Mesodermal cell (in vitro differentiated cells): ENCODE measurements around the gene CD109.

Experiments used
- H3K27ac ChIP-seq: 2 replicates; pipeline ENCODE4 v1.7.0; 2013; ENCODE audit warnings: mild to moderate bottlenecking, low read depth, low read length, moderate library complexity; ENCODE audit not compliant: severe bottlenecking
- H3K36me3 ChIP-seq: 2 replicates; pipeline ENCODE4 v1.7.1; 2013; ENCODE audit warnings: mild to moderate bottlenecking, low read length, moderate library complexity; ENCODE audit not compliant: control insufficient read depth, insufficient read depth
- H3K4me1 ChIP-seq: one replicate; pipeline ENCODE4 v1.7.1; 2013; ENCODE audit warnings: mild to moderate bottlenecking, low read length; ENCODE audit not compliant: insufficient read depth, control insufficient read depth, poor library complexity, severe bottlenecking
- H3K4me3 ChIP-seq: 2 replicates; pipeline ENCODE4 v1.7.0; 2013; ENCODE audit warnings: low read length, control low read depth, mild to moderate bottlenecking; ENCODE audit not compliant: insufficient read depth, poor library complexity, severe bottlenecking; ENCODE audit errors: extremely low read depth
- H3K9me3 ChIP-seq: 2 replicates; pipeline ENCODE4 v1.7.1; 2013; ENCODE audit warnings: mild to moderate bottlenecking, low read length, moderate library complexity; ENCODE audit not compliant: control insufficient read depth
- WGBS, 2 experiments: methylation state at CpG; one replicate each; pipeline ENCODE4 v1.1.5; 2013; ENCODE audit warnings: missing lambda C conversion rate in 2 of 2; ENCODE audit not compliant: insufficient coverage in 2 of 2; 5-methylcytosine and 5-hydroxymethylcytosine counted together

CD109 gene

DNA sequence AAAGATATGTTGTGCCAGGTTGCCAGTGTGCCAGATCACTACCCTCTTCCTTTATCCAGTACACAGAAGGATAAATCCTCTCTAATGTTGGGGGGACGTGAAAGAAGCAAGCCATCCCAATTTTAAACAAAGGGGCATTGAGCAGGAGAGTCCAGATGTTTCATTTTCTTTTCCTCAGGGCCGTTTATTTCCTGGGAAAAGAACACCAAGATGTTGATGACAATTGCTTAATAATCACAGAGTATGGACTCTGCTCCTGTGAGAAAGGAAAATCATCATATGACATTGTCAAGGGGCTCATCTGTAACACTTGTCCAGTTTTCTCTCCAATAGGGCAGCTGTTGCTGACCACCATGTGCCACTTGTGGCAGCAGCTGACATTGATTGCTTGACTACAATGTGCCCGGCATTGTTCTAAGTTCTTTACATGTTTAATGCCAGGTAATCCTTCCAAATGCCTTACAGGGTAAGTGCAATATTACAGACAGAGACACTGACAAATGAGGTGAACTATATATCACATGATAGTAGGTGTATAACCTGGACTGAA lies 161.4 kb downstream of the CD109 start:
- H3K4me3 ChIP-seq, result no peak overlapping the region

DNA sequence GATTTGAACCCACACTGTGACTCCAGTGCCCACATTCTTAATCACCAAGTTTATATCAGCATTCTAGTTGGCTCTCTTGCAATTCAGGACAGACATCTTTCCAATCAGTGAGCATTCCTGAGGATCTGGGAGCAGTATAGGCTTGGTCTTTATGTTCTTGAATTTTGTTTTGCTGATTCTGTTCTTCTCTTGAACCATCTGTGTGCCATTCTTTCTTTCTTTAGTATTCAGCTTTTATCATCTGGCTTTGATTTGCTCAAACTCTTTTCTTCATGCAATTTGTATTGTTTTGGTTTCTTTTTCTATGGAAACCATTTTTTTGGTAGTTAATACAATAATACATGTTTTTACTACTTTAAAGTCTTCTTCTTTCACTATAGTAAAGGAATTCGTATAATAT lies 162.4 kb downstream of the CD109 start:
- WGBS, 2 experiments, result no CpG with 5 or more reads among the region's 1 CpG

More for the DNA sequence above, 161.4 kb downstream of the CD109 start:
- Histone ChIP-seq H3K27ac (no peak overlapping the region), H3K4me1 (no peaks in the 10 kb centered on the region), H3K36me3 (no peaks in the 10 kb centered on the region), H3K9me3 (no peaks in the 10 kb centered on the region)
- 76% methylated on average over 3 of the region's 3 CpGs; no CpG with 5 or more reads in 1 of the 2 experiments for WGBS, 2 experiments

DNA sequence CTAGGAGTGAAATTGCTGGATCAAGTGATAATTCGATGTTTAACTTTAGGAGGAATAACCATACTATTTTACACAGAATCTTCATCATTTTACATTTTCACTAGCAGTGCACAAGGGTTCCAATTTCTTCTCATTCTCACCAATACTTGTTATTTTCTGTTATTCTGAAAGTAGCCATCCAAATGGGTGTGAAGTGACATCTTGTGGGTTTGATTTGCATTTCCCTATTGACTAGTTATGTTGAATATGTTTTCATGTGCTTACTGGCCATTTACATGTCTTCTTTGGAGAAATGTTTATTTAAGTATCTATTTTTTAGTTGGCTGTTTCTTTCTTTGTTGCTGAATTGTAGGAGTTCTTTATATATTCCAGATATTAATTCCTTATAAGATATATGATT lies 164.3 kb downstream of the CD109 start:
- H3K9me3 ChIP-seq, result no peaks in the 10 kb centered on the region
- WGBS, 2 experiments, result no CpG with 5 or more reads among the region's 1 CpG
- no peaks in the 10 kb centered on the region for H3K36me3 ChIP-seq
- H3K27ac ChIP-seq, result no peak overlapping the region
- H3K4me1 ChIP-seq, result no peaks in the 10 kb centered on the region
- H3K4me3 ChIP-seq, result no peak overlapping the region

More for the DNA sequence above, 162.4 kb downstream of the CD109 start:
- no peaks in the 10 kb centered on the region for H3K4me1 ChIP-seq
- no peak overlapping the region for H3K4me3 ChIP-seq
- H3K36me3 ChIP-seq, result no peaks in the 10 kb centered on the region
- H3K27ac ChIP-seq, result no peak overlapping the region
- H3K9me3 ChIP-seq, result no peaks in the 10 kb centered on the region

DNA sequence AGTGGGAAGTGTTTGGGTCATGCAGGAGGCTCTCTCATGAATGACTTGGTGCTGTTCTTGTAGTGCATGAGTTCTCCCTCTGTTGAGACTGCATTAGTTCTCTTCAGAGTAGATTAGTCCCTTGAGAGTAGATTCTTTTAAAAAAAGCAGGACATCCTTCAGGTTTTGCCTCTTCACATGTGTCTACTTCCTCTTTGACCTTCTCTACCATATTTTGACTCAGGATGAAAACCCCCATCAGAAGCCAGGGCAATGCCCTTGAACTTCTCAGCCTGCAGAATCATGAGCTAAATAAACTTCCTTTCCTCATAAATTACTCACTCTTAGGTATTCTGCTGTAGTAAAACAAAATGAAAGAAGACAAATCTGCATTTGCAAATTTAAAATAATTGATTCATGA lies 170.3 kb downstream of the CD109 start:
- no peaks in the 10 kb centered on the region for H3K36me3 ChIP-seq
- H3K4me3 ChIP-seq, result no peak overlapping the region
- no peaks in the 10 kb centered on the region for H3K9me3 ChIP-seq
- no peaks in the 10 kb centered on the region for H3K4me1 ChIP-seq
- no peak overlapping the region for H3K27ac ChIP-seq

DNA sequence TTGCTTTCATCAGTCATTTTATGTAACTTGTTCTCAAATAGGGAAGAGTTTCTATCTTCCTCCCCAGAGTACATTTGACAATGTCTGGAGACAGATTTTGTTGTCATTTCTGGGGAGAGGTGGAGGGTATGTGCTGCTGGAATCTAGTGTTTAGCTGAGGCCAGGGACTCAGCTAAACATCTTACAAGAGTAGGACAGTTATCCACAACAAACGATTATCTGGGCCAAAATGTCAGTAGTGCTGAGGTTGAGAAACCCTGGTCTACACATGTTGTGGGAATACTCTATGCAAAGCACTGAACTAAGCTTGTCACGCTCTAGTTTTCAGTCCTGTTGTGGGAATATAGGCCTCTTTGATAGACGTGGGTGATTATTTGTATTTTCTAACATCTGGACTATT lies 171.4 kb downstream of the CD109 start:
- Histone ChIP-seq H3K9me3 (no peaks in the 10 kb centered on the region), H3K27ac (no peak overlapping the region), H3K4me1 (no peaks in the 10 kb centered on the region), H3K4me3 (no peak overlapping the region), H3K36me3 (no peaks in the 10 kb centered on the region)
- 83 to 85% methylated on average over 1 to 2 of the region's 3 CpGs for WGBS, 2 experiments

DNA sequence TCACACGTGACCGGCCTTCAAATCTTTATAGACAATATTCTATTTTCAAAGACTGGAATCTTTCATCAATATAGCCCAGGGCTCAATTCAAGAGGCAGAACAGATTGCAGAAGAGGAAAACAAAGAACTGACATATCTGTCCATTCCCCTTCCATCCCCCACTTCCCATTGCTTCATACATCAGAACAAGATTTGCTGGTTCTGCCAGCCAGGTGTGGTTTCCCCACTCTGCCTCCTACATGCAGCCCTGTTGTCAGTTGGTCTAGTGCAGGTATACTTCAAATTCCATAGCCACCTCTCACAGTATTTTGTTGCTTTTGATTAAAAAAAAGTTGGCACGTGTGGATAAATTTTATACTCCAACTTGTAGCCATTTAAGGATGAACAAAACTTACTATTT lies 174.9 kb downstream of the CD109 start:
- Histone ChIP-seq H3K36me3 (no peaks in the 10 kb centered on the region), H3K4me3 (no peak overlapping the region), H3K4me1 (no peaks in the 10 kb centered on the region), H3K9me3 (no peaks in the 10 kb centered on the region), H3K27ac (no peak overlapping the region)
- 80% methylated on average over 1 of the region's 3 CpGs; no CpG with 5 or more reads in 1 of the 2 experiments for WGBS, 2 experiments

DNA sequence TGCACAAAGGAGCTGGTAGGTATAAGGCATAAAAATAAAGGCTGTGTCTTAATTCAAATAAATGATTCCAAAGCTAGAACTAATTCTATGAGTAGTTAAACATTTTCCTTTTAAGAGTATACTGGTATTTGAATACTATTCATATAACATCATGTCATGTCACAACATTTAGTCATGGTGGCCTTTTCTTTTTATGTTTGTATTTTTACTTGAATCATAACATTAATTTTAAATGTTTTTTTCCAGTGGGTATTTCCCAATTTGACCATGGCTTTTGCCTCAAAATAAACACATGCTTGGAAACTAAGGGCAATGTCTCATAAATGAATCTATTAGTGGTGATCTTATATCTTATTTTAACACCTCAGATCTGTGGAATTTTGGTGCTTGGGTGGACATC lies 177.1 kb downstream of the CD109 start:
- Histone ChIP-seq H3K9me3 (no peaks in the 10 kb centered on the region), H3K36me3 (no peaks in the 10 kb centered on the region), H3K4me1 (no peaks in the 10 kb centered on the region), H3K4me3 (no peak overlapping the region), H3K27ac (no peak overlapping the region)
